ENCODE results near the gene TTLL11.

DNA sequence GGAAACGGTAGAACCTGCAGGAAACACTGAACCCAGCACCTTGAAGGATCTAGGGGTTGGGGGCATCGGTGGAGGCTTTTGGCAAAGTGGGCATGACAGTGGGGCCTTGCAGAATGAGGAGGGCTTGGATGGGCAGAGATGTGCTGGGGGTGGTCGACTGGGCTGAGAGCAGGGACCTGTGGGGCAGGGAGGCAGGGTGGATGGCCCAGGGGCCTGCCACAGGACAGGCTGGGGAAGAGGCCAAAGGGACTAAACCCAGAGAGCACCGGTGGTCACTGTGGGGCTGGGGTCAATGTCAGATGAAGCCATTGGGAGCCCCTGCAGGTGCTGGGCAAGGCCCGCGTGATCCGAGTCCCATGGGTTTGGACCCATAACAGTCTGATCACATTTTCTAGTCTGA, 266.4 kb downstream of the TTLL11 start:
- TF ChIP-seq, protein P1, sequence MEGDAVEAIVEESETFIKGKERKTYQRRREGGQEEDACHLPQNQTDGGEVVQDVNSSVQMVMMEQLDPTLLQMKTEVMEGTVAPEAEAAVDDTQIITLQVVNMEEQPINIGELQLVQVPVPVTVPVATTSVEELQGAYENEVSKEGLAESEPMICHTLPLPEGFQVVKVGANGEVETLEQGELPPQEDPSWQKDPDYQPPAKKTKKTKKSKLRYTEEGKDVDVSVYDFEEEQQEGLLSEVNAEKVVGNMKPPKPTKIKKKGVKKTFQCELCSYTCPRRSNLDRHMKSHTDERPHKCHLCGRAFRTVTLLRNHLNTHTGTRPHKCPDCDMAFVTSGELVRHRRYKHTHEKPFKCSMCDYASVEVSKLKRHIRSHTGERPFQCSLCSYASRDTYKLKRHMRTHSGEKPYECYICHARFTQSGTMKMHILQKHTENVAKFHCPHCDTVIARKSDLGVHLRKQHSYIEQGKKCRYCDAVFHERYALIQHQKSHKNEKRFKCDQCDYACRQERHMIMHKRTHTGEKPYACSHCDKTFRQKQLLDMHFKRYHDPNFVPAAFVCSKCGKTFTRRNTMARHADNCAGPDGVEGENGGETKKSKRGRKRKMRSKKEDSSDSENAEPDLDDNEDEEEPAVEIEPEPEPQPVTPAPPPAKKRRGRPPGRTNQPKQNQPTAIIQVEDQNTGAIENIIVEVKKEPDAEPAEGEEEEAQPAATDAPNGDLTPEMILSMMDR (conservative IDR thresholded peaks at IDR 0.05; ENCODE audit: low read depth, low read length), result no peak
- TF ChIP-seq EZH2 (IDR thresholded peaks at IDR 0.05; ENCODE audit: low read length, unreplicated experiment) (no peak), EZH2phosphoT487 (IDR thresholded peaks at IDR 0.05; ENCODE audit: borderline replicate concordance, low read length) (no peak)
